ENCODE measurements around the gene ALG12.

The ALG12 gene

DNA sequence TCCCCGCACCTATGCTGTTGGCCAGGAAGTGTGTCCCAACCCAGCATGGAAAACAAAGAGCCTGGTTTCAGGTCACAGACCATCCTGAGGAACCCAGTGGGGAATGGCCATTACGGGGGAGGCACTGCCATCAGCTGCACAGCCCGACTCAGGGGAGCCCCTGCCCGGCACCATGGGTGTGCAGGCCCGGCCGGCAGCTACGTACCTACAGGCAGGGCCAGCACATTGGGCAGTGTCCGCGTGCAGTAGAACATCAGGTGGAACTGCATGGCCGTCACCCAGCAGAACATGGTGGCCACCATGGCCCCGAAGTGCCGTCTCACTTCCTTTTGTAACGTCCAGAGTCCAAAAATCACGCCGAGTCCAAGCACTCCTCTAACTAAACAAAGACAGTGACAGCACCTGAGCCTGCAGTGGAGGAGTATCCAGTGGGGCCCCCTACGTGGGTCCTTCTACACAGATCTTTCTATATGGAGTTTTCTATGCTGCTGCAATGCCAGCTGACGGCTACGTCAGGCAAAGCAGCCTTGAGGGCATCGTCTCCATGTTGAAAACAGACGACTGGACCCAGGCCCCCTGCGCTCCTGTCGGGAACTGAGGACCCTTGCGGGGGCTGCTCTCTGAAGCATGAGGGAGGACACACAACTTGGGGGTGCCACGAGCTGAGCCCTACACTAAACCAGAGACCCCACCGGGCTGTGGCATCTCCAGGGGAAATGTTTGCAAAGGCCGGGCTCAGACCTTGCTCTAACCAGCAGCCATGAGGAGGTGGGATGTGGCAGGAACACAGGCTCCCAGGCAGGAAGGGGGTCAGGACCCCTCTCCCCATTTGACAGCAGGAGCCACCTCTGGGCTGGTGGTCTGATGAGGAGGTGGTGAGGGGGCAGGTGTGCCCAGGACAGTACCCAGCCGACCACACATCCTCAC lies 7.7 kb downstream of the ALG12 start:
- no peak for DNase-seq

DNA sequence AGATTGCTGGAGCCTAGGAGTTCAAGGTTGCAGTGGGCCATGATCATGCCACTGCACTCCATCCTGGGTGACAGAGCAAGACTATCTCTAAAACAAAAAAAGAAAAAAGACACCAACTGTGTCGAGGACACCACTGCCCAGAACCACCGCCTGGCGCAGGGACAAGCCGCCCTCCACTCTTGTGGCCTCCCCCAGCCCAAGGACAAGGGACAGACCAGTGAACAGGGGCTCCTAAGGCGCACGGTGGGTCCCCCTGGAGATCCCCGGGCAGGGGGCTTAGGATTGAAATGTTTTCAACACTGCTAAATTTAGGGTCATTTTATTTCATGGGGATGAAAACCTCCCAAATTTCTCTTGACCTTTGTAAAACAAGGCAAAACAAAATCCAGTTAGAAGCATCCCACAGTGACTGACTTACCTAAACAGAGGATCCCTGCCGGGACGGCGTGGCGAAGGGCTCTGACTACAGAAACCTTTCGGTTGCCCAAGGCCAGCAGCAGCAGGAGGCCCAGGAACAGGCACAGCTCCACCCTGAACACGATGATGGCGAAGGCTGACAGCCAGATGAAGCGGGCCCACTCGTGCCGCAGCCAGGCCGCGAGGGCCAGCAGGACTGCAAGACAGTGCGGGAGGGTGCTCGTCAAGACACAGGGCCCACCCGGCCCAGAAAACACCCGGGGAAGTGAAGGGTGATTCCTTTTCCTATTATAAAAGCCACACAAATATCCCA lies 8.6 kb downstream of the ALG12 start:
- no peak for DNase-seq

DNA sequence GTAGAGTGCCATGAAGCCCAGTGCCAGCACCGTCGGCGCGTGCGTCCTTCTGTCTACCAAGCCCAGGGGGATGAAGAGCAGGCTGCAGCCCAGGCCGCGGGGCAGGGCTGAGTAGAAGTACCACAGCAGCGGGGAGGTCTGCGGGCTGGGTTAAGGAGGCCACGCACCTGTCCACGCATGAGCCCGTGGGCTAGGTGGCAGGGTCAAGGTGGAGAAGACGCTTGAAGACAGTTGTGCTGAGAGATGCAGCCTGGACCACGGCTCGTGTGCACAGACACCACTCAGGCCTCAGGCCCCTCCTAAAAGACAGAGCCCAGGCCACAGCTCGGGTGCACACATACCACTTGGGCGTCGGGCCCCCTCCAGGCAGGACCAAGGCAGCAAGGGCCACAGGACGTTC lies 10.4 kb downstream of the ALG12 start:
- no peak for DNase-seq

DNA sequence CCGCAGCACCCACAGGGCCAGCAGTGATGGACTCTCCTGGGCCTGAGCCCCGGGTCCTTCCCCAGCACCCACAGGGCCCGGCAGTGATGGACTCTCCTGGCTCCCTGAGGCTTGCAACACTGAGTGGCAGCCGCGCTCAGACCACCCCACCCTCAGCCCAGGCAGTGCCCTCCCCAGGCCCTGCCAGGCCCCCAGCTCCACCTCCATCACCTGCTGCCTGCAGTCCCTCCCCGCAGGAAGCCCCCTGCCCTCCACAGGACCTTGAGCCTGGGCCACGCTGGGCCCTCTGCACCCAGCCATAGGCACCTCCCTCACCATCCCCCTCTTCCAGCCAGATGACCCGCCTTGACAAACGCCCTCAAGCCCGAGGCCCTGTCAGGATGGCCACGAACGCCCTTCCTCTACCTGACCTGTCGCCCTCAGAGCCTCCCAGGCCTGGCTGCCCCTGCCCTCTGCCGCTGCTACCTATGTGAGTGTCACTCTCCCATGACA lies 11.4 kb downstream of the ALG12 start:
- DNase-seq: no peak

DNA sequence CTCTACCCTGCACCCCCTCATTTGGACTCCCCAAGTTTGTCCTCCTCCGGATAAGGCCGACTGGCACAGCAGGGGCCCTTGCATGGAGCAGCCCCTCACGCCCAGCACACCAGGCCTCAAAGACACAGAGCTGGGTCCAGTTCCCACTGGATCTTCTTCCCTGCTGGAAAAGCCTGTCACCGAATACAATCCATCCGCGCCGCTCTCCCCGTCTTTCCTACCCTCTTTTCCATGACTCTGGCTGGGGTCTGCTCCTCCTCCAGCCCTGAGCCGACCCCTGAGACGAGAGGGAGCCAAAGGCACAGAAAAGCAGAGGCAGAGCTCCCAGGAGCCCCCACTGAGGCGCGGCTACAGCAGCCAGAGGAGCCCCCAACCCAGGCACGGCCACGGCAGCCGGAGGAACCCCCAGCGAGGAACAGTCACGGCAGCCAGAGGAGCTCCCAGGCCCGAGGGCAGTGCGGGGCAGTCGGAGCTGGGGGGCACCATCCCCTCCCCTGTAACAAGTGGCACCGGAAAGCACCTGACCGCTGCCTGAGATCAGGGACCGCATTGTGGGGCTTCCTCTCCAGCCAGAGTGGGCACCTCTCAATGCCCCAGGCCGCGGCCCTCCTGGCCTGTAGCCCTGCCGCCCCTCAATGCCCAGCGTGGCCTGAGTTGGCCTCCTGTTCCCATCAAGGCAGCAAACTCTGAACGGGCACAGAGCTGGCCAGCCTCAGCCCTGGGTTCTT lies 12.0 kb downstream of the ALG12 start:
- no peak for DNase-seq

DNA sequence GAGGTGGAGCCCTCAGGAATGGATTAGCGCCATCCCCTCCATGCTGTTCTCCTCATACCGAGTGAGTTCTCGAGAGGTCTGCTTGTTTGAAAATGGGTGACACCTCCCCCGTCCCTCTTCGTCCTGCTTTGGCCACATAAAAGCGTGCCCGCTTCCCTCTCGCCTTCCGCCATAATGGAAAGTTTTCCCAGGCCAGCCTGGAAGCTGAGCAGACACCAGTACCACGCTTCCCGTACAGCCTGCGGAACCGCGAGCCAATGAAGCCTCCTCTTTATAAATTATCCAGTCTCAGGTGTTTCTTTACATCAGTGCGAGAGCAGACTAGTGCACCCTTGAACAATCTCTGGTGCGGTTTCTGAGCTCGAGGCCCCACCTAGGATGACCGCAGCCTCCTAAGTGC lies 12.8 kb downstream of the ALG12 start:
- DNase-seq: no peak

DNA sequence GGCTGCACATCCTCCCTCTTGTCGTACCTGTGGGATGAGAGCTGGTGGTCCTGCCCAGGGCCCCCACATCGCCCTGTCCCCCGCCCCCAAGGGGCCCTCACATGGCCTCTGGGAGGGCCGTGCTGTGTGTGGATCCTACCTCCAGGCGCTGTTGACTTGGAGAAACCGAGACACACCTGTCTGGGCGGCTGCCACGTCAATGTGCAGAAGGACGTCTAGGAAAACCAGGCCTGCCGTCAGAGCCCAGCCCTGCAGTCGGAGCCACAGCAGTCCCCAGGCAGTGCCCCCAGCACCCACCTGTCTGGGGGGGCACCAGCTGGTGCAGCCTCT lies 14.2 kb downstream of the ALG12 start:
- DNase-seq: no peak

DNA sequence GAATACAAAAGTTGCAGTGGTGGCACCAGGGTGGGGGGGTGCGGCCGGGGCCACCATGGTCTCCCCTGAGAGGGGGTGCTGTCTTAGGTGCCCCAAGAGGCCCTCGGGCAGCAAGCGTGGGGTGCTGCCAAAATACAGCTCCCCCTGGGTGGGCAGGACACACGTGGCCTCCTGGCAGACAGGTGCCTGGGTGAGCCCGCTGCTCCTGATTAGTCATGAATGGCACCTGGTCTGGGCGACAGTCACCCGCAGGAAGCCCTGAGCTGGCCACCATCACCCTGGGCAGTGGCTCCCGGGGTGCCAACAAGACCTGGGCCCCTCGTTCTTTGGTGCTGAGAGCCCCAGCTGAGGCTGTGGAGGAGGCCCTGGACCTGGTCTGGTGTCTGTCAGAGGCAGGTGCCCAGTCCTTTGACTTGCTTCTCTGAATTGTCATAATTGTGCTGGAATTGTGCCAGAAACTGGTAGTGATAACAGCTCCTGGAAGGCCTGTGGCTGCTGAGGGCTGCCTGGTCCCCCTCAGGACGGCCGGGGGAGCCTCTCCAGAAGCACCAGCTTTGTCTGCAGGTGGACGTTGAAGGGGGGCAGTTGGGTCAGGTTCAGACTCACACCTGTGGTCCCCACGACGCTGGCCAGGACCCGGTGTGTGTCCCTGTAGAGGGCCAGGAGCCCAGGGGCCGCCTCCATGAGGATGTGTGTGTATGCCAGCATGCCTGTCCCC lies 14.8 kb downstream of the ALG12 start:
- no peak for DNase-seq

DNA sequence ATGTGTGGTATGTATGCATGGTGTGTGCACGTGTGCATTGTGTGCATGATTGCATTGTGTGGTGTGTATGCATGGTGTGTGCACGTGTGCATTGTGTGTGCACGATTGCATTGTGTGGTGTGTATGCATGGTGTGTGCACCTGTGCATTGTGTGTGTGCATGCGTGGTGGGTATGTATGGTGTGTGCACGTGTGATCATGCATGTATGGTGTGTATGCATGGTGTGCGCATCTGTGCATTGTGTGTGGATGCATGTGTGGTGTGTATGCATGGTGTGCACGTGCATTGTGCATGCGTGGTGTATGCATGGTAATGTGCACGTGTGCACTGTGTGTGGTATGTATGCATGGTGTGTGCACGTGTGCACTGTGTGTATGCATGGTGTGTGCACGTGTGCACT lies 16.8 kb downstream of the ALG12 start:
- DNase-seq: no peak

DNA sequence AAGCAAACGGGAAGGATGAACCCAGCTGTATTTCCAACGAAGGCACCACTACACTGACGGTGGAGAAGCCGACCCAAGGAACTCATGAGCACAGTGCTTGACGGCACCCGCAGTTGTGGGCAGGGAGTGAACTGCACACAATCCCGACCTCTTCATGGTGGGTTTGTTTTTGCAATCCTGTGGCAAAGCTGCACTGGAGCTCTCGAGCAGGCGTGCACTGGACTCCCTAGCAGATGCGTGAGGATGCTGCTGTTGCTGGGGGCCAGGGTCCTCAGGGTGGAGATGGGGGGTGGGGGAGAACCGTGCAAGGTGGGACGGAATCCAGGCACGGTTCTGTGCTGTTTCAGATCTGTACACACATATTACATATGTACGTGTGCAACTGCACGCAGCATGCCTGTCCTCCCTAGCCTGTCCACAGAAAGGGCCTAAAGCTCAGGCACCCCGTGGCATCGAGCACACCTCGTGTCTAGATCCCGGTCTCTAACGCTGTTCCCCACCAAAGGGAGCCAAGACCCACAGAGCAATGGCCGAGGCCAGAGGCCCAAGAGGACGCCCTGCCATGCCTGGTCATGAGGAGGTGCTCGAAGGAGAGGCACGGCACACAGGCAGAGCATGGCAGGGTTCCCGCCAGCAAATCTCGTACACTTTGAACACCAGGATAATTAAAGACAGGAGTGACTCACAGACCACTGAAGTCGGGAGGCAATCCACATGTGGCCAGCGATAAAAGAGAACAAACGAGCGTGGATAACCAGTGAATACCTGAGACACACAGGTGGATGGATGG lies 17.6 kb downstream of the ALG12 start:
- no peak for DNase-seq

DNA sequence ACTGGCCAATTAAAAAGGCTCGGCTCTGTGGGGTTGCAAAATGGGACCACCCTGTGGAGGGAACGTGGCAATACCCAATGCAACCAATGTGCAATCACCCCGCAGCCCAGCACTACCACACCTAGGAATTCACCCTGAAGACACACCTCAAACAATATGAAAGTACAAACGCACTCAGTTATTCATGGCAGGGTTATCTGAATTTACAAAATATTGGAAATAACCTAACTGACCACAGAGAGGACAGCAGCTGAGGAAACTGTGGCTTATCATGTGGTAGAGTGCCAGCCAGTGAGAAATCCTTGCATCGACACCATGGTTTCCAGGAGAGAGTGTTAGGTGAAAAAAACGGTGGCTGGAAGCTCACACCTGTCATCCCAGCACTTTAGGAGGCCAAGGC lies 18.7 kb downstream of the ALG12 start:
- DNase-seq: no peak

DNA sequence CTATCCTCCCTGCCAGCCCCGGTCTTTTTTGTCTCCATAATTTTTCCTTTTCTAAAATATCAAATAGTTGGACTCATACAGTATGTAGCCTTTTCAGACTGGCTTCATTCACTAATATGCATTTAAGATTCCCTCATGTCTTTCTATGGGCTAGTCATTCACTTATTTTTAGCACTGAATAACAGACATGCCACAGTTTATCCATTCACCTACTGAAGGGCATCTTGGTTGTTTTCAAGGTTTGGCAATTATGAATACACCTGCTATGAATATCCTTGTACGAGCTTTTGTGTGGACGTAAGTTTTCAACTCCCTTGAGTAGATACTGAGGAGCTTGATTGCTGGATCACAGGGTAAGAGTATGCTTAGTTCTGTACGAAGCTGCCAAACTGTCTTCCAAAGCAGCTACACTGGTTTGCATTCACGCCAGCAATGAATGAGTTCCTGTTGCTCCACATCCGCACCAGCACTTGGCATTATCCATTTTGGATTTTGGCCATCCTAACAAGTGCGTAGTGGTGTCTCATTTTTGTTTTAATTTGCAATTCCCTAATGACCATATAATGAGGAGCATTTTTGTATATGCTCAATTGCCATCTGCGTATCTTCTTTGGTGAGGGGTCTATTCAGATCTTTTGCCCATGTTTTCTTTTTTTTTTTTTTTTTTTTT lies 21.1 kb downstream of the ALG12 start:
- DNase-seq: no peak

DNA sequence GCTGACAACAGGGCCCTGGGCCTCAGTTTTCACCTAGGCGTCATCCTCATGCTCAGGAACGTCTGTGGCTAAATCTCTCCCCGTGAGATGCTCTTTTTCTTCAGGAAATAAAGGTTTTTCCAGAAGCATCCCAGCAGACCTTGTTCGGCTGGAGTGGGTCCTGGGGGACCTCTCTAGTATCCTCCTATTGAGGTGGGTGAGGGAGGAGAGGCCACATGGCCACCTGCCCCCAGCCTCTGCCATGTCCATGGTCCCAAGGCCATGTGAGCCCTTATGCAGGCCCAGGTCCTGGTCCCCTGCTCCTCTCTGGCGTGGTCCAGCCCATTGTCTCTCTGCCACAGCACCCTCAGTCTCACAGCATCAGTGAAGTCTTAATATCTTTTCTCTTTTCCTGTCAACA lies 22.0 kb downstream of the ALG12 start:
- DNase-seq: no peak

DNA sequence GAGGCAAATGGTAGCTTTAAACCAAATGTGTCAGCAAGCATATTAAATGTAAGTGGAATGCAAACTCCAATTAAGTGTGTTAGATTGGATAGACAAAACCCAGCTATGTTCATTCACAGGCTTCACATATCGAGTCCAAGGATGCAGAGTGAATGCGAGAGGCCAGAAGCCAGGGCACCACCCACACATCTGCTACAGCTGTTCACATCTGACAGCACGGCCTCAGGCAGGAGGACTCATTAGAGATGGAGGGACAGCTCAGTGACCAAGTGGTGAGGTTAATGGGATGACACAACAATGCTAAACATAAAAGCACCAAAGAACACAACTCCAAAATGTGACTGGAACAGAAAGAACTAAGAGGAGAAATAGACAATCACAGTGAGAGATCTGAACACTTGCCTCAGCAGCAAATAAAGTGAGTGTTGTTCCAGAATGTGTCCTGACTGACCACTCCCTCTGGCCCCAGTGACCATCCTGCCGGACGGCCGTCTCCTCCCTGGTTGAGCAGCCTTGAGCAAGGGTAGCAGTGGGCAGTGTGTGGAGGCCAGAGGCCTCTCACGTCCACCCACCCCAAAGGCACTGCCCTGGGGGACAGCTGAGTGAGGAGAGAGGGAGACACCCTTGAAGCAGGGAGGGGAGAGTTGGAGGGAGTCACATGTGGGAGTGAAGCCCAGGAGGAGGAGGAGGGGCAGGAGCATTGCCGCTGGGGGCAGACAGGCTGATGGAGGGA lies 23.8 kb downstream of the ALG12 start:
- DNase-seq: no peak

DNA sequence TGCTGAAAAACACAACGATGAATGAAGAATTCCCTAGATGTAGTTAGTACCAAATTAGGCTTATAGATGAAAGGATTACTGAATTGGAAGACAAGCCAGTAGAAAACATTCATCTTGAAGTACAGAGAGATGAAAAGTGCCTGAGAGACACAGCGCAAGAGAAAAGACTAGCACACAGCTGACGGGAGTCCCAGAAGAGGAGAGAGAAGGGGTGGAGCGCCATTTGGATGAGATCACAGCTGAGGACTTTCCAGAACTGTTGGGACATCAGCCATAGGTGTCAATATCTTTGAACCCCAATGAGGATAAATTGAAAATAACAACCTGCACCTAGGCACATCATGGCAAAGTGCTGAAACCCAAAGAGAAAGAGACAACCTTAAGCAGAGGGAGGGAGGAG lies 25.2 kb downstream of the ALG12 start:
- DNase-seq: no peak

DNA sequence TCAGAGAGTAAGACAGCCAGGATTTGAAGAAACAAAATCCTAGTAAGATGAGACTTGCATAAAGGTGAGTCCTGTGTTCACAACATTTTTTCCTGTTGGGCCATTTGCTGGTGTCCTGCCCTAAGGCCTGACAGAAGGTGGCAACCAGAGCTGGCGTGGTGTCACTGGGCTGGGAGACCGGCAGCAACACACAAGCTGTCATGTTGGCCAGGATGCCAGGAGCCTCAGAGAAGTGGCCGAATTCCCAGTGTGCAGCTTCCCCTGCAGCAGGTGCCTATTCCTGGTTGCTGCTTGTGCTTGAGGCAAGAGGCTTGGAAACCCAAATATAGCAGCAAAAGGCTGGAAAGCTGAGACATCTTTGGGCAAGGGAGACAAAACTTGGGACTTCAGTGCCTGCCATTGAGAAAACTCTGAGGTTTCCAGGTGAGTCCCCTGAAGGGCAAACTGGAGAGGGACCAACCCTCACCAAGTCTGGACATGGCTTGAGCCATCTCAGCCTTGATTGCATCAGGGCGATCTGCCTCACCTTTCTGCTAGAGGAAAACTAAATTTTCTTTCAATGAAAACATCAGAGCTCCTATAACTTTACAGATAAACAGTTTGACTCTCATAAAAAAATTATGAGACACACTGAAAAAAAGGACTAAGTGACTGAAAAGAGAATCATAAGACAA lies 25.9 kb downstream of the ALG12 start:
- DNase-seq: no peak

DNA sequence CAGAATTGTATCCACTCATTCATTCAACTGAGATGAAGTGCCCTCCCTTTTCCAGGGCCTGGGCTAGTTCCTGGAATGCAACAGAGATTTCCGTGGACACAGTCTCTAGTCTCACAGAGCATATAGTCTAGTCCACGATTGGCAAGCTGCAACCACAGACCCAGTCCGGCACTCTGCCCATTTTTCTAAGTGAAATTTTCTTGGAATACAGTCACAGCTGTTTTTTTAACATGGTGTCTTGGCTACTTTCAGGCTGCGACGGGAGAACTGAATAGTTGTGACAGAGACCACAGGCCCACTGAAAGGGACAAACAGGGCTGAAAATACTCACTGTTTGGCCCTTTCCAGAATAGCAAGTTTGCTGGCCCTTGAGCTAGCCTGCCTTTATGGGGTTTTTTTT lies 29.2 kb downstream of the ALG12 start:
- DNase-seq: no peak

DNA sequence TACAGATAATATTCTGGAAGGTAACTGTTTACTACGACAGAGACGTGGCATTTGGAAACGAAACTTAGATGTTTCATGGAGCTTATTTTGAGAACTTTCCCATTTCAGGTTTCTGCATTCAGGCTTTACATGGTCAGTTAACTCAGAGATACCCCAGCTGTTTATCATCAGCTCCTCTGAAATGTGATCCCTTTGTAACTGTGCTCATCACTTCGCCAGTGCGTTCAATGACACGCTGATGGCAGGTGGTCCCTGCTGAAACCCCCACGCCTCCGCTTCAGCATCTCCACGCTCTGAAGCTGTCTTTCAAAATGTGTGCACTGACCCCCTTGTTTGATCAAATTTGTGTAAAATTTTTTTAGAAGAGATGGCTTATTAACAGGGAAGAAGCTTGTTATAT lies 30.5 kb downstream of the ALG12 start:
- no peak for DNase-seq

DNA sequence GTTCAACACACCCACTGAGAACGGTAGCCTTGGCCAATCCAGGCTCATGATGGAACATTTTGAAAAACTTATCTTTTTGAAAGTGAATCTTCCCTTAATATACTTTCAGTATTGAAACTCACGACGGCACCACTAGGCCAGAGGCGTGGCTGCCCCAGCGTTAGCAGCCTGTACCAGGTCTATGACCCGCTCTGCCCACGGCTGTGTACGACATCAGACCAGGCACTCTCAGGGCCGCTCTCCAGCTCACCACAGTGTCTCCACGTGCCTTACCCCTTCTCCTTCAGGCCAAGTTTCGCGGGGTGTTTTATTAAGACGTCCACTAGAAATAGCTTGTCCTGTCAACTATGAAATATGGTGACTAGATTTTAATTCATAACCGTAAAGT lies 31.2 kb downstream of the ALG12 start:
- no peak for DNase-seq

DNA sequence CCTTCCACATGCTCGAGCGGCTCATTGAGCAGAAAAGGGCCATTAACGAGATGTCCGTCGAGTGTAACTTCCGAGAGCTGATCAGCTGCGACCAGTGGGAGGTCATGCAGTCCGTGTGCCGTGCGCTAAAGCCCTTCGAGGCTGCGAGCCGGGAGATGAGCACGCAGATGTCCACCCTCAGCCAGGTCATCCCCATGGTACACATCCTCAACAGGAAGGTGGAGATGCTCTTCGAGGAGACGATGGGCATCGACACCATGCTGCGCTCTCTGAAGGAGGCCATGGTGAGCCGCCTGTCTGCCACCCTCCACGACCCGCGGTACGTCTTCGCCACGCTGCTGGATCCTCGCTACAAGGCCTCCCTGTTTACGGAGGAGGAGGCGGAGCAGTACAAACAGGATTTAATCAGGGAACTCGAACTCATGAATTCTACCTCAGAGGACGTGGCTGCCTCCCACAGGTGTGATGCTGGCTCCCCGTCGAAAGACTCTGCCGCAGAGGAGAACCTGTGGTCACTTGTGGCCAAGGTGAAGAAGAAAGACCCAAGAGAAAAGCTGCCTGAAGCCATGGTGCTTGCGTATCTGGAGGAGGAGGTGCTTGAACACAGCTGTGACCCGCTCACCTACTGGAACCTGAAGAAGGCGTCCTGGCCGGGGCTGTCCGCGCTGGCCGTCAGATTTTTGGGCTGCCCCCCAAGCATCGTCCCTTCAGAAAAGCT lies 31.7 kb downstream of the ALG12 start:
- DNase-seq: no peak

Measured in amniotic stem cell (primary cell).